IPS-NIHi11 (cell line): Measurements from ENCODE around the gene AKT1.

Source experiments
- DNase-seq: peaks from one replicate; pipeline ENCODE4 v3.0.0; 2012; ENCODE audit warnings: mixed read lengths, low spot score

The AKT1 gene

DNA sequence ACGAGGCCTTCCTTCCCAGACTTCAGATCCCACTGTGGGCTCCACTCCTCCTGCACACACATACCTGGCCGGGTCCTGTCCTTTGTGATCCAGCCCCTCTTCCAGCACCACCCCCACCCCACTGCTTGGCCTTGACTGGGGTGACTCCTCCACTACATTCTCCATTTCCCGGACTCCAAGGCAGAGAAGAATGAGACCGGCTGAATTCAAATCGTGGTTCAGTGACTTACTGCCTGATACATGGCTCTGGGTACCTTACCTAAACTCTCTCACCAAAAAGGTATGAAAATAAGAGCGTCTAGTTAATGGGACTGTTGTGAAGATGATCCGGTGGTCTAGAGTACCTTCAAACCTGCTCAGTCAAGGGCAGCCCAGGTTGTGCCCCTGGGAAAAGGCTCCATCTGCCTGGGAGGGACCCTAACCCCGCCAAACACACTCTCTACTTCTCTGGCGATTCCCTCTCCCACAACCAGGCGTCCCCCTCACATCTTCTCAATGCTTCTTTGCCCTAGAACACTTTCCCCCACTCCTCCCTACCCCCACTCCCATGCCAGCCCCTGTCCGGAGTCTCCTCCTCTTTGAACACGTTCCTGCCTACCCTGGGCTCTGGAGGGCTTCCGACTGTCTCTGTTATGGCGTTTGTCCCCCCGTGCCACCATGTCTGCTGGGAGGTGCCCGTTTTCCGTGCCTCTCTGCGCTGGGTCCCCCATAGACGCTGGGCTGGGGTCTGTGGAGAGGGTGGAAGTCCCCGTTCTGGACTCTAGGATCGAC lies 3.9 kb upstream of the AKT1 start:
- peak; percentile 68 for DNase-seq

- no peak for DNase-seq
Observed at GRCh38 chr14:104798300-104799243, 3.0 kb upstream of the AKT1 start.

DNA sequence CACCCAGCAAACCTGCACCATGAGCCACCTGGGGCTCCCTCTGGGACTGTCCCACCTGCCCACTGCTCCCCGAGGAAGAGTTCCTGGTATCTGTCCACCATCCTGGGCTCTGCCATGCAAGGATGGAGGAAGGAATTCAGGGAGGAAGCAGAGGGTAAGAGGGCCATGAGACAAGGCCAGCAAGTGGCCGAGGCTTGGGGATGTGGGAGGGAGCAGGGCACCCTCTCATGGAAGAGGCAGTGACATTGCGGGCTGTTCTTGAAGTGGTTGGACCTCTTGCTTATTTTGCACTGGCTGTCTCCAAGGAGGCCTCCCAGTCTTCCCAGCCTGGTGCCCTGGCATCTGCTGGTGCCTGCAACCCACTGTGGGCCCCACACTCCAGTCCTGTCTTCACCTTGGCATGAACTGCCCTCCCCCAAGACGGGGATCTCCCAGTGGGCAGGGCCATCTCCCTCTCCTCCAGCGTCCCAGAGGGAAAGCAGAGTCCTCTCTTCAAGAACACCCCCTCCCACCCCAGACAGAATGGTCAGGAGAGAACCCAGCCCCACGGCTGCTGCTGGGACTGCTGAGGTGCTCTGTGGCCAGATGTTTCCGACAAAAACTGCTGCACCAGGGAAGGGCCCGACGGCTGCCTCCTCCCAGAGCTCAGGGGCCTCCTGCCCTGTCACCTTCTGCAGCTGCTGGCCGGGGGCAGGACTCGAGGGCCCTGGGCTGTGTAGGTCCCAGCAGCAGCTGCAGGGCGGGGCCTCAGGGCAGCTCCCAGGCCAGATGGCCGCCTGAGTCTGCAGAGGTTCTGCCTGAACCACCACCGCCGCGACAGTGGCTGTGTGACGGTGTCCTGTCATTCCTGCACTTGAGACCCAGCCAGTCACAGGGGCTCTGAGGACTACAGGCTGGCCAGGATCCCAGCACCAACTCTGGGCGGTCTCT lies 1.8 kb upstream of the AKT1 start:
- DNase-seq: no peak

GRCh38 chr14:104796687-104797081 lies 1.1 kb upstream of the AKT1 start:
- DNase-seq: no peak

- peak; percentile 88 for DNase-seq
Observed at GRCh38 chr14:104795781-104796686, 486 bp upstream of the AKT1 start.

DNA sequence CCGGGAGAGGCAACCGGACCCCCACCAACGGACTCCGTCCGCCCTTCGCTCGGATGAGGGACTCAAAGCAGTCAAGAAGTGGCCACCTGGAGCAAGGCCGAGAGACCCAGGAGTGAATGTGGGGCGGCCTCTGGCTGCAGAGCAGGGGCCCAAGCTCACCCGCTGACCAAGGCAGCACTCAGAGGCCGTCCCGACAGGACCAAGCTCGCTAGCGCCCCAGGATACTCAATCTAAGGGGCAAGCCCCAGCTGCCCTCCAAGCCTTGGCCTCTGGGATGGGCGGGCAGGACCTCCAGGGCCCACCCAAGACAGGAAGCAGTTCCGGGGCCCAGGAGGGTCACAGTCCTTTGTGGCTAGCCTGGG lies 936 bp downstream of the AKT1 start:
- no peak for DNase-seq

DNA sequence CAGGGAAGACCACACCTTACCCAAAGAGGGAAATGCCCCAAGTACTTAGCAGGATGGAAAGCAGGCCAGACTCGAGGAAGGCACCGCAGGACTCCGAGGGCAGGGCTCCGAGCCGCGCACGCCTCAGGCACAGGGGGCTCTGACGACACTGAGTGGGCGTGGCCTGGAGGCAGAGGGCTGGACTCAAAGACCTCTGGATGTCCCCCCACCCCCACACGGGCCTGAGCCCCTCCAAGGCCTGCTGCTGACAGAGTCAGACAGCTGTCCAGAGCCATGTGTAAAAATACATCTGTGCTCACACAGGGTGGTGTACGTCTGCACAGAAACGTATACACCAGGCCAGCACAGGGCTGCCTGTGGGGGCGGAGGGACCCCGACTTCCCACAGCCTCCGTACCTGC lies 1.4 kb downstream of the AKT1 start:
- DNase-seq: peak; percentile 94

- DNase-seq: no peak
Observed at GRCh38 chr14:104793703-104793959, 1.9 kb downstream of the AKT1 start.

DNA sequence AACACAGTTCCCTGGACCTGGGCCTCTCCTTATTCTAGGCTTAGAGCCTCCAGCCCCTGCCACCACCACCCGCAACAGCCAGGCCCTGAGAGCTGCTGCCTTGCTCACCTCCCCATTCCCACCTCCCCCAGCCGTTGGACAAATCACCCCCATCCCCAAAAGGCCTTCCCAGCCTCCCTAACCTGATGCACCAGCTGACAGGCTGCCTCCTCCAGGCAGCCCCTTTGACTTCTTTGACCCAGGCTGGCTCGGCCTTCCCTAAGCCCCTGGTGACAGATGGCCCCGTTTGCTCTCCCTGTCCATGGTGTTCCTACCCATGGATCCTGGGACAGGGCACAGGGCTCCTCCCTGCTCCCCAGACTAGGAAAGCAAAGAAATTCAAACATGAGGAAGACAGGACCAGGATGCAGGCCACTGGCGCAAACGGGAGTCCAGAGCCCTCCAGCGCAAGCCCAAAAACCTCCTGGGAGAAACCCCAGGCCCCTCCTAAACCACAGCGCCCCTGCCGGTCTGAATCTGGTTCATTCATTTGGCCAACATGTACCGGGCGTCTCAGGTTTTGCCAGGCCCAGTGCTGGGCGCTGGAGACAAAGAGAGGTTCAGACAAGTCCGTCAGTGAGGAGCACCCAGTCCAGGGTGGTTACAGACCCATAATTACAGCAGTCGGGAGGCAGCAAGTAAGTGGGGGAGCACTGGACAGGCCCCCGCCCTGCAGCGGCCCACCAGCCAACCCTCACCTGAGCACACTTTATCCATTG lies 2.4 kb downstream of the AKT1 start:
- no peak for DNase-seq

GRCh38 chr14:104792101-104792884 lies 3.3 kb downstream of the AKT1 start:
- DNase-seq: no peak

DNA sequence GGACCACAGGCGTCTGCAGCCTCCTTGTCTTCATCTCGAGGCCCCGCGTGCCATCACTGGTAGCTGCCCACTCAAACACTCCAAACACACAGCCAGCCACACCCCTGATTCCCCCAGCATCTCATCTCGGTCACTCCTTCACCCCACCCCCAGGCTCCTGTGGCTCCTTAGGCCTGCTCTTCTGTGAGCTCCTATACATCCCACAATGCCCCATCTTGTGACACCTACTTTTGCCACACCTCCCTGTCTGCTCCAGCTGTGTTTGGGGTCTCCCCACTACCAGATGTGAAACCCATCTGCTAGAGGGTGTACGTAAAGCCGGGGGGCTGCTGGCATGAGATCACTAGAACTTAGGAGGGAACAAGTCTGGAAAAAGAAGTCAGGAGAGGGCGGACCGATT lies 4.1 kb downstream of the AKT1 start:
- no peak for DNase-seq

DNA sequence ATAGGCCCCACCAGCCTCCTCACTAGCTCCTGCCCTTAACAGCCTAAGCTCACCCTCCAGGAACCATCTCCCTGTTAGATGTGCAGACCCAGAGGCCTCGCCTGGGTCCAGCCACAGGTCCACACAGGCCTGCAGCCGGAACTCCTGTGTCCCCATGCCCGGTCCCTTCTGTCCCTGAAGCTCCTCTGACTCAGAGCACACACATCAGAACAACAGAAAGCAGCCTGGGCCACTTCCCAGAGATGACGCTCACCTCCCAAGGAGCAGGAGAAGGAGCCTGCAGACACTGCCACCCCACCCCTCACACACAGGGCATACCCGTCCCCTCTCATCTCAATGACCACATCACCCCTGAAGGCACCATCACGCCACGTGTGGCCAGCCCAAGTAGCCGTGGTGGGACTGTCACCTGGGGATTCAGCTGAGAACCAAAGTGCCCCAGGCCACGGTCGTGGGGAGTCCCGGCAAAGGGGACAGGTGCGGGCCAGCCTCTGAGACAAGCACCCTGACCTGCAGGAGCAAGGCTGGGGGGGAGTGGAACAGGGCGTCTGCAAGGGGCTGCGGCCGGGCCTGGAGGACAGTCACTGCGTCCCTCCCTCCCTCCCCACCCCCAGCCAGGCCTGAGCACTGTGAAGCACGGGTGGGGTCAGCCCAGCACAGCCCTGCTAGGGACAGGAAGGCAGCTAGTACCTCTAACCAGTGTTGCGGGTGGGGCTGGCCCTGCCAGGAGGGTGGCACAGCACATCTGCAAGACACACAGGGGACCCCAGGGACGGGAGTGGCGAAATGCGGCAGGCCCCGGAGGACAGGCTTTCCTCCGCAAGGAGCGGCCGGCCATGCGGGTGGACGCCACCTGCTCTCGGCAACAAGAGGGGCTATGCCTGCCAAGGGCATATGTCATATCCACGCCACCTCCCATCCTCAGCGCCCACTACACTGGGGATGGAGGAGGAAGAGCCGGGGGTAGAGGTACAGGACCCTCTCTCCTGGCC lies 5.5 kb downstream of the AKT1 start:
- no peak for DNase-seq

GRCh38 chr14:104788873-104789663 lies 6.5 kb downstream of the AKT1 start:
- DNase-seq: no peak

DNA sequence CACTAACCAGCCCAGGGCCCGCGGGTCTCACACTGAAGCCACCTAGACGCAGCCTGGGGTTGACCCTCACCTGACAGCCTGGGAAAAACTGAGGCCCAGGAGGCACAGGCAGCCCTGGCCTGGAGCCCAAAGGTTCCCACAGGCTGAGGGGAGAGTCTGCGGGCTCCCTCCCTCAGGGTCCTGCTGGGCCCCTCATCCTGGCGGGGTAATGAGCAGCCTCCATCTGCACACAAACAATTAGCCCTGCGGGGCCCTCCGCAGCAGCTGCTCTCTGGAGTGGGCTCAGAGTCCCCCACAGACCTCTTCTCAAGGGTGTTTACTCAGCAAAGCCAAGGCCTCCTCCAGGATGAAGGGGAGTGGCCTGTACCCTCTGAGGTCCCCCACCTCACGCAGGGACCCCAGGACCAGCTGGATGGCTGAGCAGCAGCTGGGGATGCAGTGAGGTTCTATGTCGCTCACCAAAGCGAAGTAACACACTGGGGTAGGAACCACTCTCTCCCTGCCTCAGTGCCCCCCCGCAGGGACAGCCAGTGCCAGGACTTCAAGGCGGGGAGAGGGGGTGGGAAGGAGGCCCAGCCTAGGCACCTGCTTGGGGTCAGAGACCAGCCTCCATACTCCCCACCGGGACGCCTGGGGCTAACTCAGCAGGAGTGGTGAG lies 7.3 kb downstream of the AKT1 start:
- no peak for DNase-seq

- DNase-seq: no peak
Observed at GRCh38 chr14:104787736-104788135, 7.8 kb downstream of the AKT1 start.

GRCh38 chr14:104786726-104787675 lies 8.5 kb downstream of the AKT1 start:
- no peak for DNase-seq
